ENCODE results near the gene ATP1A2.

Gene ATP1A2

DNA sequence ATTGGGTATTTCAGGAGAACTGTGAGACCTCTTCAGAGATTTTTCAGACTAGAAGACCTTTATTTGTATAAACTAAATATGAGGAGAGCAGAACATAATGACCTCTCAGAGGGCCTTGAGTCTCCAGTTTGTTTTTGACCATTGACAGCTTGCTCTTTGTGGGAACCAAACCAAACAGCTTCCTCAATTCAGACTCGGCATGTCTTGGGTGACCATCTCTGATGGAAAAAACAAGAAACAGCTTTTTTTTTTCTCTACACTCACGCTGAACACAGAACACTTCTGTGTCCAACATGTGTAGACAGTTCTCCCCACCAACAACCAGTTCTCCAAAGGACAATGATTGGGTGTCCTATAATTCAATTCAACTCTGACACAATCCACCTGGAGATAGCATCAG is 47.4 kb downstream of the ATP1A2 start:
- no peak for TF ChIP-seq EZH2 (IDR thresholded peaks at IDR 0.05; ENCODE audit: borderline replicate concordance, low read length)
- TF ChIP-seq, protein P1, sequence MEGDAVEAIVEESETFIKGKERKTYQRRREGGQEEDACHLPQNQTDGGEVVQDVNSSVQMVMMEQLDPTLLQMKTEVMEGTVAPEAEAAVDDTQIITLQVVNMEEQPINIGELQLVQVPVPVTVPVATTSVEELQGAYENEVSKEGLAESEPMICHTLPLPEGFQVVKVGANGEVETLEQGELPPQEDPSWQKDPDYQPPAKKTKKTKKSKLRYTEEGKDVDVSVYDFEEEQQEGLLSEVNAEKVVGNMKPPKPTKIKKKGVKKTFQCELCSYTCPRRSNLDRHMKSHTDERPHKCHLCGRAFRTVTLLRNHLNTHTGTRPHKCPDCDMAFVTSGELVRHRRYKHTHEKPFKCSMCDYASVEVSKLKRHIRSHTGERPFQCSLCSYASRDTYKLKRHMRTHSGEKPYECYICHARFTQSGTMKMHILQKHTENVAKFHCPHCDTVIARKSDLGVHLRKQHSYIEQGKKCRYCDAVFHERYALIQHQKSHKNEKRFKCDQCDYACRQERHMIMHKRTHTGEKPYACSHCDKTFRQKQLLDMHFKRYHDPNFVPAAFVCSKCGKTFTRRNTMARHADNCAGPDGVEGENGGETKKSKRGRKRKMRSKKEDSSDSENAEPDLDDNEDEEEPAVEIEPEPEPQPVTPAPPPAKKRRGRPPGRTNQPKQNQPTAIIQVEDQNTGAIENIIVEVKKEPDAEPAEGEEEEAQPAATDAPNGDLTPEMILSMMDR (IDR thresholded peaks at IDR 0.05; ENCODE audit: low read length), result no peak
- Histone ChIP-seq H3K27me3 (ENCODE audit: insufficient read depth, low read length) (no peaks in the 10 kb centered on the region; the same call in 1 of the 2 replicates), H3K9ac (ENCODE audit: low read length) (no peak overlapping the region), H3K9me3 (ENCODE audit: low read length) (no peaks in the 10 kb centered on the region), H3K4me1 (ENCODE audit: insufficient read depth, low read length, severe bottlenecking) (no peaks in the 10 kb centered on the region), H3K79me2 (ENCODE audit: insufficient read depth, low read length) (no peaks in the 10 kb centered on the region), H3F3A (ENCODE audit: insufficient read depth, low read length) (no peaks in the 10 kb centered on the region), H2AFZ (ENCODE audit: low read length) (no peak overlapping the region), H4K20me1 (ENCODE audit: insufficient read depth, low read length) (no peaks in the 10 kb centered on the region), H3K36me3 (ENCODE audit: insufficient read depth, low read length) (no peaks in the 10 kb centered on the region), H3K27ac (ENCODE audit: low read depth, low read length, poor library complexity, severe bottlenecking) (no peak overlapping the region), H3K9me2 (ENCODE audit: low read depth, low read length) (no peaks in the 10 kb centered on the region), H3K4me2 (ENCODE audit: low read length) (no peak overlapping the region), H3K4me3 (ENCODE audit: low read depth, low read length, poor library complexity, severe bottlenecking) (no peak overlapping the region)

DNA sequence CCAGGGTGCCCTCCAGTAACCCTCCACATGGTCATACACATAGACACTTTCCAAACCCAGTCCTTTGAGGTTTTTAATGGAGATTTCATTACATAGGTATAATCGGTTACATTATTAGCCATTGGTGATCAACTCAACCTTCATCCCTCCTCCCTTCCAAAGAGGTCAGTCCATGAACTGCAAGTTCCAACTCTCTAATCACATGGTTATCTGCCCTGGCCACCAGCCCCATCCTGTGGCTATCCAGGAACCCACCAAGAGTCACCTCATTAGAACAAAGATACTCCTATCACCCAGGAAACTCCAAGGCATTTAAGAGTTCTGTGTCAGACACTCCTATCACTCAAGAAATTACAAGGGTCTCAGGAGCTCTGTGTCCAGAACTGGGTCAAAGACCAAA is 48.1 kb downstream of the ATP1A2 start:
- H3K9ac ChIP-seq (ENCODE audit: low read length), result no peak overlapping the region
- H3K4me3 ChIP-seq (ENCODE audit: low read depth, low read length, poor library complexity, severe bottlenecking), result no peak overlapping the region
- H4K20me1 ChIP-seq (ENCODE audit: insufficient read depth, low read length), result no peaks in the 10 kb centered on the region
- TF ChIP-seq, protein P1 (IDR thresholded peaks at IDR 0.05; ENCODE audit: low read length), result no peak
- TF ChIP-seq EZH2 (IDR thresholded peaks at IDR 0.05; ENCODE audit: borderline replicate concordance, low read length), result no peak
- H3K4me2 ChIP-seq (ENCODE audit: low read length), result no peak overlapping the region
- no peaks in the 10 kb centered on the region; the same call in 1 of the 2 replicates for H3K27me3 ChIP-seq (ENCODE audit: insufficient read depth, low read length)
- H3K36me3 ChIP-seq (ENCODE audit: insufficient read depth, low read length), result no peaks in the 10 kb centered on the region
- no peak overlapping the region for H2AFZ ChIP-seq (ENCODE audit: low read length)
- H3K9me3 ChIP-seq (ENCODE audit: low read length), result no peaks in the 10 kb centered on the region
- H3F3A ChIP-seq (ENCODE audit: insufficient read depth, low read length), result no peaks in the 10 kb centered on the region
- no peaks in the 10 kb centered on the region for H3K4me1 ChIP-seq (ENCODE audit: insufficient read depth, low read length, severe bottlenecking)
- no peaks in the 10 kb centered on the region for H3K79me2 ChIP-seq (ENCODE audit: insufficient read depth, low read length)
- no peaks in the 10 kb centered on the region for H3K9me2 ChIP-seq (ENCODE audit: low read depth, low read length)
- no peak overlapping the region for H3K27ac ChIP-seq (ENCODE audit: low read depth, low read length, poor library complexity, severe bottlenecking)

DNA sequence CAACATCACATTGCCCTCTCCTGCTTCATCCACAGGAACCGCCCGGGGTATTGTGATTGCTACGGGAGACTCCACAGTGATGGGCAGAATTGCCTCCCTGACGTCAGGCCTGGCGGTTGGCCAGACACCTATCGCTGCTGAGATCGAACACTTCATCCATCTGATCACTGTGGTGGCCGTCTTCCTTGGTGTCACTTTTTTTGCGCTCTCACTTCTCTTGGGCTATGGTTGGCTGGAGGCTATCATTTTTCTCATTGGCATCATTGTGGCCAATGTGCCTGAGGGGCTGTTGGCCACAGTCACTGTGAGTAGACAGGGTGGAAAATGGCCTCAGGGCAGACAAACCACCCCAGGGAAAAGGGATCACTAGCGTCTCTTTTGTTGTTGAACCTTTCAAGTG is 48.6 kb downstream of the ATP1A2 start:
- no peak overlapping the region for H2AFZ ChIP-seq (ENCODE audit: low read length)
- no peak overlapping the region for H3K9ac ChIP-seq (ENCODE audit: low read length)
- TF ChIP-seq, protein P1 (IDR thresholded peaks at IDR 0.05; ENCODE audit: low read length), result no peak
- TF ChIP-seq EZH2 (IDR thresholded peaks at IDR 0.05; ENCODE audit: borderline replicate concordance, low read length), result no peak
- H3K36me3 ChIP-seq (ENCODE audit: insufficient read depth, low read length), result no peaks in the 10 kb centered on the region
- no peaks in the 10 kb centered on the region; the same call in 1 of the 2 replicates for H3K27me3 ChIP-seq (ENCODE audit: insufficient read depth, low read length)
- no peak overlapping the region for H3K4me2 ChIP-seq (ENCODE audit: low read length)
- H3K27ac ChIP-seq (ENCODE audit: low read depth, low read length, poor library complexity, severe bottlenecking), result no peak overlapping the region
- H3K79me2 ChIP-seq (ENCODE audit: insufficient read depth, low read length), result no peaks in the 10 kb centered on the region
- no peaks in the 10 kb centered on the region for H4K20me1 ChIP-seq (ENCODE audit: insufficient read depth, low read length)
- H3K4me1 ChIP-seq (ENCODE audit: insufficient read depth, low read length, severe bottlenecking), result no peaks in the 10 kb centered on the region
- no peaks in the 10 kb centered on the region for H3F3A ChIP-seq (ENCODE audit: insufficient read depth, low read length)
- H3K9me2 ChIP-seq (ENCODE audit: low read depth, low read length), result no peaks in the 10 kb centered on the region
- no peak overlapping the region for H3K4me3 ChIP-seq (ENCODE audit: low read depth, low read length, poor library complexity, severe bottlenecking)
- no peaks in the 10 kb centered on the region for H3K9me3 ChIP-seq (ENCODE audit: low read length)
